SU-DHL-6 (cell line): ENCODE measurements around the gene DCBLD2.

ENCODE experiments used
- EZH2phosphoT487 ChIP-seq: fragments of 200-600 bp; sonication (generic), shearing (Covaris generic); conservative IDR thresholded peaks from 2 replicates; pipeline ENCODE4 v1.6.1; 2018; ENCODE audit warnings: mild to moderate bottlenecking, antibody characterized with exemption, low read length, moderate library complexity, mixed read lengths
- TF ChIP-seq, protein P1 (sequence below): fragments of 200-600 bp; sonication (generic); IDR thresholded peaks from one replicate; pipeline ENCODE4 v1.5.1; 2017; ENCODE audit warnings: antibody characterized with exemption, mild to moderate bottlenecking, low read length, moderate library complexity; ENCODE audit not compliant: insufficient read depth, poor library complexity, severe bottlenecking

DNA sequence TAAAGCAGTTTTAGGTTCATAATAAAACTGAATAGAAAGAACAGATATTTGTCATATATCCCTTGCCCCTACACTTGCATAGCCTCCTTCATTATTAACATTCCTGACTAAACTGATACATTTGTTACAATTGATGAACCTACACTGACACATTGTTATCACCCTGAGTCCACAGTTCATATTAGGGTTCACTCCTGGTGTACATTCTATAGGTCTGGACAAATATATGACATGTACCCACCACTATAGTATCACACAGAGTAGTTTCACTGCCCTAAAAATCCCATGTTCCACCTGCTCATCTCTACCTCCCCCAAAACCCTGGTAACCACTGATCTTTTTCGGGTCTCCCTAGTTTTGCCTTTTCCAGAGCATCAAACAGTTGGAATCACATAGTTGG is 13.8 kb downstream of the DCBLD2 start:
- TF ChIP-seq, protein P1, sequence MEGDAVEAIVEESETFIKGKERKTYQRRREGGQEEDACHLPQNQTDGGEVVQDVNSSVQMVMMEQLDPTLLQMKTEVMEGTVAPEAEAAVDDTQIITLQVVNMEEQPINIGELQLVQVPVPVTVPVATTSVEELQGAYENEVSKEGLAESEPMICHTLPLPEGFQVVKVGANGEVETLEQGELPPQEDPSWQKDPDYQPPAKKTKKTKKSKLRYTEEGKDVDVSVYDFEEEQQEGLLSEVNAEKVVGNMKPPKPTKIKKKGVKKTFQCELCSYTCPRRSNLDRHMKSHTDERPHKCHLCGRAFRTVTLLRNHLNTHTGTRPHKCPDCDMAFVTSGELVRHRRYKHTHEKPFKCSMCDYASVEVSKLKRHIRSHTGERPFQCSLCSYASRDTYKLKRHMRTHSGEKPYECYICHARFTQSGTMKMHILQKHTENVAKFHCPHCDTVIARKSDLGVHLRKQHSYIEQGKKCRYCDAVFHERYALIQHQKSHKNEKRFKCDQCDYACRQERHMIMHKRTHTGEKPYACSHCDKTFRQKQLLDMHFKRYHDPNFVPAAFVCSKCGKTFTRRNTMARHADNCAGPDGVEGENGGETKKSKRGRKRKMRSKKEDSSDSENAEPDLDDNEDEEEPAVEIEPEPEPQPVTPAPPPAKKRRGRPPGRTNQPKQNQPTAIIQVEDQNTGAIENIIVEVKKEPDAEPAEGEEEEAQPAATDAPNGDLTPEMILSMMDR = no peak
- no peak for TF ChIP-seq EZH2phosphoT487
